HuH-7 (cell line): Measurements from ENCODE around the gene CASKIN2.

Source experiments
- DNase-seq: peaks from one replicate; pipeline ENCODE4 v3.0.0; 2011; ENCODE audit warnings: low spot score

CASKIN2 gene

DNA sequence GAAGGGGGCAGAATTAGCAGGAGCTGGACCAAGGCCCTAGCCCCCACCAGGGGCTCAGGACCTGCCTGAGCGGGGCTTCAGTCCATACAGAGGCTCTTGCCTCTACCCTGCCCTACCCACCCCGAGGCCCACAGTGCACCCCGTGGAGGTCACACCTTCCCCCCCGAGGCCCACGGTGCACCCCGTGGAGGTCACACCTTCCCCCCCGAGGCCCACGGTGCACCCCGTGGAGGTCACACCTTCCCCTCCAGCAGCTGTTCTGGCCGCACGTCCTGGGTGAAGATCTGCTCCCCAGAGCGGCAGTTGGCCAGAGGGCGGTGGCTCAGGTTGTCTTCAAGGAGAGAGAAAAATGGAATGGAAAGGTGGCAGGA, 11.4 kb downstream of the CASKIN2 start:
- DNase-seq, result no peak

DNA sequence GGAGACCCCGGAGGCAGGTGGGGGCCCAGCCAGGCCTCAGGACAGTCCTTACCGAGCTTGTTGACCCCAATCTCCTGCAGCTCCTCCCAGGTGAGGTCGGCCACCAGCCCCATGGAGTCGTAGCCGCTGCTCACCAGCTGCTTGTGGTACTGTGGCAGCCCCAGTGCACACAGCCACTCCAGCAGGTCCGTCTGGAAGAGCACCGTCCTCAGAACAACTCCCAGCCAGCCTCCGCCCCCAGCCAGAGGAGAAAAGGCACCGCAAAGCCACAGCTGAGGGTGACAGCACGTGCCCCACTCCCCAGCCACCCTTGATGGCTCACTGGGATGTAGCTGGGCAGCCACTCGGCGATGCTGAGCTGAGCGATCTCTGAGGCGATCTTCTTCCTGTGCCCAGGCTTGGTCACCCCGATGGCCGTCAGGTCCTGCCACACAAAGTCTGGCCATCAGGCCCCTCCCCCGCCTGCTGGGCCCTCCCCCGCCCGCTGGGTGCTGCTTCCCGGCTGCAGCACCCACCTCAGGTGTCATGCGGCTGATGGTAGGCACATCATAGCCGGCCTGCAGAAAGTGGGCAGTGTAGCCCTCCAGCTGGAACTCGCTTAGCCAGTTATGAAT, 11.9 kb downstream of the CASKIN2 start:
- no peak for DNase-seq

DNA sequence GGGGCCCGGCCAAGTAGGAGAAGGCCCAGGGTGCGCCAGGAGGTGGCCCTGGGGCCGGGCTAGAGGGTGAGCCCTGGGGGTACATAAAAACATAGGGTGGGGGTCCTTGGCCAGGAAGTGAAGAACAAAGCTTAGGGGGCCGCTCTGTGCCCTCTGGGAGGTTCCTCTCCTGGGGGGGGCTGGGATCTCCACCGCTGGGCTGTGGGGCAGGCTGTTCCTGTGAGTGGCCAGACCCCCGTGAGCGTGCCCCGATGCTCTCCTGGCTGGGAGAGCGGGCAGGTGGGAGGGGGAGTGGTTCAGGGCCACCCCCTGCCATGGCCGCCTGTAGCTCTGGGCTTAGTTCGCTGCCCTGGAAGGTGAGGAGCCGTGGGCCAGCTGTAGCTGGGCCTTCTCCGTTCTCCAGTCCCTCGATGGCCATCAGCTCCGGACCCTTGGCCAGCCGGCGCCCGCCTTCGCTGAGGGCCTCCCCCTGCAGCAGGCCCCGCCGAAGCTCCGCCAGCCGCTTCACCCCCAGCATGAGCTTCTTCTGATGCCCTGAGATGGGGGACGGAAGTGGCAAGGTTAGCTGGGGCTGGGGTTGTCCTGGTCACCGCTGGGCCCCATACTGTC, 12.5 kb downstream of the CASKIN2 start:
- DNase-seq, result no peak

DNA sequence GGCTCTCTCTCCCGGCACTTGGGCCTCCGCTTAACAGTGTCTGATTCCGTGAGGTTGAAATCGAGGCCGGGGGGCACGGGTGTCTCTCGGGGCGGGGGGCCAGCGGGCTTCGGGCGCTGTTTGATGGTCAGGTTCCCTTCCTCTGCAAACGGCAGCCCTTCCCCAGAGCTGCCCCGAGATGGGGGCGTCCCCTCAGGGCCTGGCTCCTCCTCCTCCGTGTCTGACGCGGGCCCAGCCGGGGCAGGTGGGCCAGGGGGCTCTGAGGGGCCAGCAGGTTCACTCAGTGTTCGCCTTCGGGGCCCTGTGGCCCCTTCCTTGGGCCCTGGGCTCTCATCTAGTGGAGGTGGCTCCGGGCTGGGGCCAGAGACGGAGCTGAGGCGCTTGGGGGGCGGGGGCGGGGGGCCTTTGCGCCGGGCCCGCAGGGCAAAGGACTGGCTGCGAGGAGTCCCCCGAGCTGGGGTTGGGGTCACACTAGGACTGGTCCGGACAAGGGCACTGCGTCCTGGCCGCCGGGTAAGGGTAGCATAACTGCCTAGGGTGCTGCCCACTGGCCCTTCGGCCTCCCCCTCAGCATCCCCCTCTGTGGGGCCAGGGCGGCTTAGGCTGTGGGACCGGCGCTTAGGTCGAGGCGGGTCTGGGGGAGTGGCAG, 13.1 kb downstream of the CASKIN2 start:
- no peak for DNase-seq

DNA sequence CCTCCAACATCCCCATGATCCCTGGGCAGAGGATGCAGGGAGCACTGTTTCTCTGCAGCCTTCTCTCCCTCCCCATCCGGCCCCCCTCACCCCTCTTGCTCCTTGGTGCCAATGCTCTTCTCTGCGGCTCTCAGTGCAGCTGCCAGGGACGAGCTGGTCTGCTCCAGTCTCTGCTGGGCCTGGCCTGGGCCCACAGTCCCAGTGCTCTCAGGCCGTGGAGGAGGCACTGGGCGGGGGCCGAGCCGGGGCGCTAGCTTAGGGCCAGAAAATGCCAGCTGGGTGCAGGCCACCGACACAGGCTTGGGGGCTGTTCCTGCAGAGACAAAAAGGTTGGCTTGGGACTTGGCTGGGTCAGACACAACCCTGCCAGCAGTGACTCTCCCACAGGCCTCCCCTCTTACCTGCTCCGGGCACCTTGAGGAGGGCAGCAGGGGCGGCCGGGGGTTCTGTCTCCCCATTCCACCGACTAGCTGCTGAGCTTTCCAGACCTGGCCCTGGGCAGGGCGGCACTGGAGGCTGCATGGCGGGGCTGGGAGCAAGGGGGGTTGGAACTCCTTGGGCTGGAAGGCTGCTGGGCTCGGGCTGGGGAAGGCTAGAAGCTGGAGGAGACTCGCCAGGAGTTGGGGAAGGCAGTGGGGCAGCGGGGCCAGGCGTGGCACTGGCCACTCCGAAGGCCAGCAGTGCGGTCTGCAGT, 13.8 kb downstream of the CASKIN2 start:
- no peak for DNase-seq

DNA sequence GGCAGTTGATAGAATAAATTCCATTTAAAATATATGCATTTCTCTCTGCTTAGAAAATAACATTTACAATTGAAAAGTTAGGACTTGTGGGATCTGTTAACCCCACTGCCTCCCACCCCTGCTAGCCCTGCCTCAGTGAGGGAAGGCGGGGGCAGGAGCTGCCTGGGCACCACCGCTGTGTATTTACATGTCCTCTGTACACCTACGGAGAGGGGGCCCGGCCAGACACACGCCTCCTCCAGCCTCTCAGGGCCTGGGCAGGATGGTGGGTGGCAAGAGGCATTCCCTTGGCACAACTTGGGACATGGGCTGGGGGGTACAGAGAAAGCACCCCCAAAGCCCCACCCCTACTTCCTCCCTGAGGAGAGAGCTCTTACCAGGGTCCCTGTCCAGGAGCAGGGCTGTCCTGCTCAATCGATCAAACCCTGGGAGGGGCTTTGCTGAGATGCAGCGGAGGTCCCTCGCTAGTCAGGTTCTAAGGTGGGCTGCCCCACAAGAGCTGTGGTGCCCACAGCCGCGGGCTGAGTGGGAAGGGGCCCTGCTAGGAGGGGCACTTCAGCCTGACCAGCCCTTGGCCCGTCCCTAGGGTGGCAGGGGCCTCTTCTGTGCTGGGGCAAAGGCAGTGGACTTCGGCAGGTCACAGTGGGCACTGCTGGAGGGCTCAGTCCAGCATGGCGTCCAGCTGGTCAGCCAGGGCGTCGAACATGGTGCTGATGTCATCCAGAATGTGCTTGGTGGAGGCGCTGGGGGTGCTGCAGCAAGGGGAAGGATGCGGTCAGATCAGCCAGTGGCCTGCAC, 14.7 kb downstream of the CASKIN2 start:
- no peak for DNase-seq

DNA sequence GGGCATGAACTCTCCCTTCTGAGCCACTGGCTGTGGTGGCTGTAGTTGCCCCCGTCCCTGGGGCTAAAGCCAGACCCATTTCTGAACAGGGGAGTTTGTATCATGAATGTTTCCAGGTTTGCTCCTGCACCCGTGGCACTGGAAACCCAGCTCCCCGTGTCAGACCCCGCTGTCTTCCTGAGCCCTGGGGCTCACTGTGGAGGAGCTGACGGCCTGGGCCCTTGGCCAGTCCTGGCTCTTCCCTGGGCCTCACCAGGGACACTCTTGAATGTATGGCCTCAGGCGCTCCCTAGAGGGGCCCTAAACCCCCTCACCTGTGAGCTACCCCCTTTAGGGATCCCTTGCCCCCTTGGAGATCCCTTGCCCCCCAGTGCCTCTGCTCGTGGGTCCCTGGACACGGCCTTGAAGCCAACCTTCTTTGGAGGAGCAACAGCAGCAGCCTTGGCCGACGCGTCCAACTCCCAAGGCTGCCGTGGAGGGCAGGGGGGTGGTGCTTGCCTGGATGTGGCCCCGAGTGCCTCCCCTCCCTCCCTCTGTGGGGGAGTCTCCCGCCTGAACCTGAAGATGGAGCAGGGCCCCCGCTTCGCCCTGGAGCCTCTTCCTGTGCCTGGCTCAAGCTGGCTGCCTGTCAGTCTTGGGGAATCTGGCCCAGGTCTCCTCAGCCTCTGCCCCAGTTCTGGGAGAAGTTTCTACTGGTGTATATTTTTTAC, 15.9 kb downstream of the CASKIN2 start:
- DNase-seq, result no peak

DNA sequence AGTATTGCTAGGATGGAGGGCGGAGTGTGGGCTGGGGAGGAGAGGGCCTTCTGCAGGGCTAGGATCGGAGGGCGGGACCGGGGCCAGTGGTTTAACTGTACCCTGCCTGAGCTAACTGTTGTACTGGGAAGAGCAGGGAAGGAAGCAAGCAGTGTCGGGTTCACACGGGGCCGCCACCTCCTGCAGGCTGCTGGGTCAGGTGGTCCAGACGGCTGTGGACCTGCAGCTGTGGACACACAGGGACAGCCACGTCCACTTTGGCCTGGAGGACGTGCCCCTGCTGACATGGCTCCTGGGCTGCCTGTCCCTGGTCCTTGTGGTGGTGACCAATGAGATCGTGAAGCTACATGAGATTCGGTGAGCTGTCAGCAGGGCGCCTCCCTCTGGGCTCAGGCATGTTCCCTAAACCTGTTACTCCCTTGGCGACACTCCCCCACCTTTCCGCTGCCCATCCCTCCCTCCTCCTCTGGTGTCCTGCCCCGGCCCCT, 16.6 kb downstream of the CASKIN2 start:
- DNase-seq, result no peak

DNA sequence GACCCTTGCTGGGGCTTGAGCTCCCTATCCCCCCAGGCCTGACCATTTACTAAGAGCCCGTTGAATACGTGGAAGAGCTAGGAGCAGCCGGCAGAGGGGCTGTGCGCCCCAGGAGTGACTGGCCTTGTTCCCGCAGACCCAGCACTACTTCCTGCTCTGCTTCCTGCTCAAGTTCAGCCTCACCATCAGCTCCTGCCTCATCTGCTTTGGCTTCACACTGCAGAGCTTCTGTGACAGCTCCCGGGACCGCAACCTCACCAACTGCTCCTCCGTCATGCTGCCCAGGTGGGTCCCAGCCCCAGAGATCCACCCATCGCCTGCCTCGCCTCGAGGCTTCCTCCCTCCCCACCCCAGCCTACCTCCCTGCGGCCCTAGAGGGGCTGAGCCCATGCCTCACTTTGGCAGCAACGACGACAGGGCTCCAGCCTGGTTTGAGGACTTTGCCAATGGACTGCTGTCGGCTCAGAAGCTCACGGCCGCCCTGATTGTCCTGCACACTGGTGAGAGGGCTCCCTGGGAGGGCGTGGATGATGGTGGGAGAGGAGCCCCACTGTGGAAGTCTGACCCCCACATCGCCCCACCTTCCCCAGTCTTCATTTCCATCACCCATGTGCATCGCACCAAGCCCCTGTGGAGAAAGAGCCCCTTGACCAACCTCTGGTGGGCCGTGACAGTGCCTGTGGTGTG, 17.2 kb downstream of the CASKIN2 start:
- no peak for DNase-seq

DNA sequence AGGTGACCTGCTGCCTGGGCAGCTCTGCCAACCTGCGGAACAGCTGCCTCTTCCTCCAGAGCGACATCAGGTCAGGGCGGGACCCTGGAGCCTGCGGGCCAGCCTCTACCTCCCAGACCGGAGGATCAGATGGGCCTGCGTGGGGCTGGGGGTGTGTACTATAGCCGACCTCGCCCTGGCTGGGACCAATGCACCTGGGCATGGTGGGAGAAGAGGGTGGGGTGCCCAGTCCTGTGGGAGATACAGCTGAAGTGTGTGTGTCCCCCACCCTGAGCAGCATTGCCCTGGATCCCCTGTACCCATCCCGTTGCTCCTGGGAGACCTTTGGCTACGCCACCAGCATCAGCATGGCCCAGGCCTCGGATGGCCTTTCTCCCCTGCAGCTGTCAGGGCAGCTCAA, 19.3 kb downstream of the CASKIN2 start:
- DNase-seq, result no peak

DNA sequence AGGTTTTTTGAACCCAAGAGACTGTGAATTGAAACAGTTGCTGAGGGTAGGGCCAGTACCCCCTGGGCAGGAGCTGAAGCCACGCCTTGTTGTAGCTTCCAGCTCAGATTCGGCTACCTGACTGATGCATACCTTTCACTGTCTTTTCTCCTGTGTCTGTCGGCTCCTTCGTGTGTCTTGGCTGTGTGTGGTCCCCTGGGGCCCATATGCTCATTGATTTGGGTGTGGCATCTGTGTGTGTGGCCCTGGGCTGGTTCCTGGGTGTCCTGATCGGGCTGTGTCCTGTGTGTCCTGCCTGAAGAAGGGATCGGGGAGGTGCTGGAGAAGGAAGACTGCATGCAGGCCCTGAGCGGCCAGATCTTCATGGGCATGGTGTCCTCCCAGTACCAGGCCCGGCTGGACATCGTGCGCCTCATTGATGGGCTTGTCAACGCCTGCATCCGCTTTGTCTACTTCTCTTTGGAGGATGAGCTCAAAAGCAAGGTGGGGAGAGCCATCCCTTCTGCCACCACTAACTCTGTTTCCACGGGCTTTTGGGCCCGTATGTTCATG, 20.9 kb downstream of the CASKIN2 start:
- no peak for DNase-seq

DNA sequence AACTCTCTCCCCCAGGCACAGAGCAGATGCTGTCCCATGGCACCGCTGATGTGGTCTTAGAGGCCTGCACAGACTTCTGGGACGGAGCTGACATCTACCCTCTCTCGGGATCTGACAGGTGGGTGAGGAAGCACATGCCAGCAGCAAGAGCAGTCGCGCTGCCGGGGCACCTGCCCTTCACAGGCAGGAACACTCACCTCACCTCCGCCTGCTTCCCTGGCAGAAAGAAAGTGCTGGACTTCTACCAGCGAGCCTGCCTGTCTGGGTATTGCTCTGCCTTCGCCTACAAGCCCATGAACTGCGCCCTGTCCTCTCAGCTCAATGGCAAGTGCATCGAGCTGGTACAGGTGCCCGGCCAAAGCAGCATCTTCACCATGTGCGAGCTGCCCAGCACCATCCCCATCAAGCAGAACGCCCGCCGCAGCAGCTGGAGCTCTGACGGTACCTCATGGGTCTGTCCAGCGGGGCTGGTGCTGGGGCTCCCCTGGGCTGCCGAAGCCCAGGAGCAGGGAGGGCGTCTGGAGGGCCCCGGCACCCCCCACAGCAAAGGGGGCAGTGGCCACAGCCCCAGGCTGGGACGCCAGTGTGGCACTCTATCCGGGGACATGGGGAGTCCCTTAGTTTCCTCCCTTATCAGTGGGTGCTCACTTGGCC, 21.7 kb downstream of the CASKIN2 start:
- no peak for DNase-seq

DNA sequence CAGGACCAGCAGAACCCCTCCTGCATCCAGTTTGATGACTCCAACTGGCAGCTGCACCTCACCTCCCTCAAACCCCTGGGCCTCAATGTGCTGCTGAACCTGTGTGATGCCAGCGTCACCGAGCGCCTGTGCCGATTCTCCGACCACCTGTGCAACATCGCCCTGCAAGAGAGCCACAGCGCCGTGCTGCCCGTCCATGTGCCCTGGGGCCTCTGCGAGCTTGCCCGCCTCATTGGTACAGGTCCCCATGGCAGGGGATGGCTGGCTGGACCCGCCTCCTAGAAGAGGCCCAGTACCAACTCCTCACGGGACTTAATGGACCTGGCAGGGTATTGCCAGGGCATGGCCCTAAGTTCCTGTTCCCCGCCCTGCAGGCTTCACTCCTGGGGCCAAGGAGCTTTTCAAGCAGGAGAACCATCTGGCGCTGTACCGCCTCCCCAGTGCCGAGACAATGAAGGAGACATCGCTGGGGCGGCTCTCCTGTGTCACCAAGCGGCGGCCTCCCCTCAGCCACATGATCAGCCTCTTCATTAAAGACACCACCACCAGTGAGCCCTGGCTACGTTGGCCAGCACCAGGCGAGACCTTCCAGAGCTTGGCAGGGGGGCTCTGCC, 22.7 kb downstream of the CASKIN2 start:
- DNase-seq, result no peak

DNA sequence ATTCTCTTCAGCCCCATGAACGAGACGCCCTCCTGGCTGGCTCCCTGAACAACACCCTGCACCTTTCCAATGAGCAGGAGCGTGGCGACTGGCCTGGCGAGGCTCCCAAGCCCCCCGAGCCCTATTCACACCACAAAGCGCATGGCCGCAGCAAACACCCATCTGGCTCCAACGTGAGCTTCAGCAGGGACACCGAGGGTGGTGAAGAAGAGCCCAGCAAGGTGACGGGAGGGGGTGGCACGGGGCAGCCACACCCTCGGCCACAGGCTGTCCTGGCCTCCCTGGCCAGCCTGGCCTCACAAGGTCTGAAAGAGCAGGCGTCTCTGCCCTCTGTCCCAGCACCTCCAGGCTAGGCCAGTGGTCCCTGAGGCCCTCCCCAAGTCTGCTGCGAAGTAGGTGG, 23.7 kb downstream of the CASKIN2 start:
- DNase-seq, result no peak

DNA sequence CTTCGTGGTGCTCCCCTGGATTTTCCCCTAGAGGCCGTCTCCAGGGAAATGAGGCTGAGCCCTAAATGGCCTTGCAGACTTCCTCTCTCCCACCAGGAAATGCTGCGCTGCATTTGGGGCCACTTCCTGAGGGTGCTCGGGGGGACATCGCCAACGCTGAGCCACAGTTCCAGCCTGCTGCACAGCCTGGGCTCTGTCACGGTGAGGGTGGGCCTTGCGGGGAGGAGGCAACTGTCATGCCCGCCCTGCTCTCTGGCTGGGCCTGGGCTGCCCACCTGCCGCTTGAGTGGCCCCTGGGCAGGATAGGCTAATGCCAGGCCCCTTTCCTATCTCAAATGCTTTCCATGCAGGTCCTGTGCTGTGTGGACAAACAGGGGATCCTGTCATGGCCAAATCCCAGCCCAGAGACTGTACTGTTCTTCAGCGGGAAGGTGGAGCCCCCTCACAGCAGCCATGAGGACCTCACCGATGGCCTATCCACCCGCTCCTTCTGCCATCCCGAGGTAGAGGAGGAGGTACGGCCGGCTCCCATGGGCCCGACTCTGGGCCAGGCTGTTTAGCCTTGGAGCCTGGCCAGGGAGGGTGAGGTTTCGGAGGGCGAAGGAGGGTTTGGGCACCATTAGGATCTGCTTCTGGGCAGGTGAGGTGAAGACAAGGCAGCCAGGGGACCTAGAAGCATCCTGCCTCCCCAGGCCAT, 24.2 kb downstream of the CASKIN2 start:
- no peak for DNase-seq

DNA sequence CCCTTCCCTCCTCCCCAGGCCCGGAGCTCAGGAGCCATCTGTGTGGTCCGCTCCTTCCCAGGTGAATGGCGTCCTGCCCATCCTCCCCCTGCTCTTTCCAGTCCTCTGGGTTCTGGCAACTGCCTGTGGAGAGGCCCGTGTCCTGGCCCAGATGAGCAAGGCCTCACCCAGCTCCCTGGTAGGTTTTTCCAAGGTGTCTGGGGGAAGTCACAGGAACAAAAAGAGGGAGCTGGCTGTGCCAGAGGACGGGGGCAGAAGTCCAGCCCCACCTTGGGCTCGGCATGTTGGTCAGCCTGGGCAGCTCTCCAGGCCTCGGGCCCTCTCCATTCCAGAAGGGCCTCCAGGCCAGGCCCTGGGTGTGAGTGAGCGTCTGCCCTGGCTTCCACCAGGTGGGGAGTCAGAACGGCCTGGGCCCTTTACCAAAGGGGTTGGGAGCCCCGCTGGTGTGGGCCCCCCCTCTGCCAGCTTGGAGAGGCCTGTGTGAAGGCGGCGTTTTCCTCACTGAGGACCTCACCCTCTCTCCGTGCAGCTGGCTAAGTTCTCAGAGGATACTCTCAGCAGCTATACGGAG, 25.1 kb downstream of the CASKIN2 start:
- no peak for DNase-seq

DNA sequence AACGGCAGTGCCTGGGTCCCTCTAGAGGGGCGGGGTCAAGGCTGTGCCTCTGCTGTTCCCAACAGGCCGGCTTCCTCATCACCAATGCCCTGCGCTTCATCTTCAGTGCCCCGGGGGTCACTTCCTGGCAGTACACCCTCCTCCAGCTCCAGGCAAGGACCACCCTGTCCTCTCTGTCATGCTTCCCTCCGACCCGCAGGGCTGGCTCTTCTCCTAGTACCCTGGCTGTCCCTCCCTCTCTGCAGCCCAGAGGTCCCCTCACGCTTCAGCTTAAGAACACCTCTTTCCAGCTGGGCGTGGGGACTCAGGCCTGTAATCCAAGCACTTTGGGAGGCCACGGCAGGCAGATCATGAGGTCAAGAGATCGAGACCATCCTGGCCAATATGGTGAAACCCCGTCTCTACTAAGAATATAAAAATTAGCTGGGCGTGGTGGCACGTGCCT, 25.8 kb downstream of the CASKIN2 start:
- DNase-seq, result no peak

DNA sequence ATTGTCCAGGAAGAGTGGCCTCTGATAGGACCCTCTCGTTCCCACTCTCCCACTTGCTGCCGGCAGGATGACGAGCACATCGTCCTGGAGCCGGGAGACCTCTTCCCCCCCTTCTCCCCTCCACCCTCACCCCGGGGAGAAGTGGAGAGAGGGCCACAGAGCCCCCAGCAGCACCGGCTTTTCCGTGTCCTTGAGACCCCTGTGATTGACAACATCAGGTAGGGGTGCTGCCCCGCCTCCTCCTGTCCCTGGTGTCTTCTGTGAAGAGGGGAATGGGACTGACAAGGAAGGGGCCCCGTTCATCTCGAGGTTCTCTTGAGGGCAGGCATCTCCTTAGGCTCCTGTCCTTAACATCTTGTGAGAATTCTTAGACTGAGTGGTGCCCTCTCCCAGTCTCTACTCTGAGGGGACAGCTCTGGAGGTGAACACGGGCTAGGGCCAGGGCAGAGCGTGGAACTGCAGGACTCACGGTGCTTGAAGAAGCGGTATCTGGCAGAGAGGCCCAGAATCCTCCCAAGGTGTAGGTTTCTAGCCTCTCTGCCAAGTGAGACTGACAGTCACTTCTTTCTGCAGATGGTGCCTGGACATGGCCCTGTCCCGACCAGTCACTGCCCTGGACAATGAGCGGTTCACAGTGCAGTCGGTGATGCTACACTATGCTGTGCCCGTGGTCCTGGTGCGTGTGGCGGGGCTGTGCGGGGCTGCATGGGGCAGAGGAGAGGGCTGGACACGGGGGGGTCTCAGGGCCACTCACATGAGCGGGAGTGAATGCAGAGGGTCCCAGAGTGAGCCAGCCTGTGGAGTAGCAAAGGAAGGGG, 26.4 kb downstream of the CASKIN2 start:
- DNase-seq, result no peak
